Measurements from ENCODE around the gene SUN3. TPM values are rescaled to one million over a fixed set of nuclear protein-coding genes. Genes with fewer than 3 reads are reported as not detected.
A peak's percentile ranks its signal among the peaks of the same experiment; 100 is the strongest.

The SUN3 gene
- polyA plus RNA-seq, 1 of the 3 experiments (the other 2 are of a cell fraction): 0.12 TPM

GRCh38 chr7:47992446-47992845 lies 36.5 kb downstream of the SUN3 start:
- Histone ChIP-seq H3K4me3 (ENCODE audit: low read depth in 2 of 2, low read length in 1 of 2) (no peak overlapping the region), H3K4me1 (ENCODE audit: control insufficient read depth in 1 of 2, insufficient read depth in 2 of 2, low read depth in 1 of 2, low read length in 1 of 2) (no peaks in the 10 kb centered on the region; a peak in 1 of 4 replicates), H3K36me3 (replicated peaks in 1 of 2; ENCODE audit: control insufficient read depth in 1 of 2, insufficient read depth in 2 of 2, low read length in 1 of 2) (no peaks in the 10 kb centered on the region), H2AFZ (ENCODE audit: low read depth) (0 out of 2 replicates have a peak overlapping the region, but pooled peaks have one; percentile 37), H3F3A (replicated peaks; ENCODE audit: insufficient read depth) (peaks cover 5% of the 10 kb centered on the region), H3K27ac (ENCODE audit: low read depth in 2 of 2, low read length in 1 of 2) (no peak overlapping the region), H4K20me1 (ENCODE audit: insufficient read depth) (no peaks in the 10 kb centered on the region), H3K79me2 (ENCODE audit: insufficient read depth) (no peaks in the 10 kb centered on the region), H3K9ac (no peak overlapping the region), H3K4me2 (no peak overlapping the region), H3K27me3 (ENCODE audit: insufficient read depth) (no peaks in the 10 kb centered on the region; the same call in 1 of the 2 replicates), H3K9me2 (no peaks in the 10 kb centered on the region), H3K9me3 (no peaks in the 10 kb centered on the region)
- WGBS (ENCODE audit: low lambda C conversion rate): 89% methylated on average over 3 of the region's 3 CpGs
- no peak for DNase-seq
- CTCF ChIA-PET: interaction anchor here (1.2 to 3.2 kb wide), 5 partner anchors 10 to 118 kb away, joined by 4 to 18 read pairs (median 8); no protein-coding TSS in a partner anchor
- TF ChIP-seq CTCF (IDR thresholded peaks at IDR 0.05) (no peak), MAX (IDR thresholded peaks at IDR 0.05; ENCODE audit: low read depth) (no peak), EZH2phosphoT487 (IDR thresholded peaks at IDR 0.05; ENCODE audit: borderline replicate concordance, low read depth) (no peak), RFX5 (IDR thresholded peaks at IDR 0.05; ENCODE audit: low read length) (no peak), MXI1 (IDR thresholded peaks at IDR 0.05; ENCODE audit: low read depth, low read length) (no peak), JUND (IDR thresholded peaks at IDR 0.05) (no peak), FOSL2 (IDR thresholded peaks at IDR 0.05; ENCODE audit: borderline replicate concordance, low read depth) (no peak), FOXM1 (IDR thresholded peaks at IDR 0.05; ENCODE audit: low read depth) (no peak), SMC3 (IDR thresholded peaks at IDR 0.05; ENCODE audit: low read depth, low read length) (no peak), RAD21 (IDR thresholded peaks at IDR 0.05; ENCODE audit: low read length) (no peak), USF2 (IDR thresholded peaks at IDR 0.05; ENCODE audit: borderline replicate concordance, low read depth, low read length) (no peak)
- POLR2A ChIA-PET: no interaction called here

- Histone ChIP-seq H3F3A (replicated peaks; ENCODE audit: insufficient read depth) (peaks cover 5% of the 10 kb centered on the region), H3K79me2 (ENCODE audit: insufficient read depth) (no peaks in the 10 kb centered on the region), H3K4me2 (no peak overlapping the region), H3K27me3 (ENCODE audit: insufficient read depth) (no peaks in the 10 kb centered on the region; the same call in 1 of the 2 replicates), H4K20me1 (ENCODE audit: insufficient read depth) (no peaks in the 10 kb centered on the region), H3K4me3 (ENCODE audit: low read depth in 2 of 2, low read length in 1 of 2) (no peak overlapping the region), H2AFZ (ENCODE audit: low read depth) (peak overlapping the region; percentile 37; the same call in 1 of the 2 replicates), H3K36me3 (replicated peaks in 1 of 2; ENCODE audit: control insufficient read depth in 1 of 2, insufficient read depth in 2 of 2, low read length in 1 of 2) (no peaks in the 10 kb centered on the region), H3K4me1 (ENCODE audit: control insufficient read depth in 1 of 2, insufficient read depth in 2 of 2, low read depth in 1 of 2, low read length in 1 of 2) (no peaks in the 10 kb centered on the region; a peak in 1 of 4 replicates), H3K9me3 (no peaks in the 10 kb centered on the region), H3K9ac (no peak overlapping the region), H3K27ac (ENCODE audit: low read depth in 2 of 2, low read length in 1 of 2) (no peak overlapping the region), H3K9me2 (no peaks in the 10 kb centered on the region)
- peak; percentile 59 for DNase-seq
- 86% methylated on average over 26 of the region's 26 CpGs for WGBS (ENCODE audit: low lambda C conversion rate)
- POLR2A ChIA-PET: no interaction called here
- peak; percentile 51 for TF ChIP-seq CTCF (IDR thresholded peaks at IDR 0.05)
- TF ChIP-seq PBX3 (IDR thresholded peaks at IDR 0.05): no peak
- peak; percentile 49 for TF ChIP-seq RAD21 (IDR thresholded peaks at IDR 0.05; ENCODE audit: low read length)
- no peak for TF ChIP-seq USF2 (IDR thresholded peaks at IDR 0.05; ENCODE audit: borderline replicate concordance, low read depth, low read length)
- peak; percentile 53 for TF ChIP-seq SMC3 (IDR thresholded peaks at IDR 0.05; ENCODE audit: low read depth, low read length)
- no peak for TF ChIP-seq ZBTB33 (IDR thresholded peaks at IDR 0.05; ENCODE audit: borderline replicate concordance, low read depth)
- CTCF ChIA-PET: interaction anchor here (1.2 to 3.2 kb wide), 7 partner anchors 8 to 738 kb away, joined by 3 to 18 read pairs (median 5); no protein-coding TSS in a partner anchor
Observed at GRCh38 chr7:47991741-47992311, 37.1 kb downstream of the SUN3 start.
